Loucy (cell line): ENCODE data around the gene TMEM18.

ENCODE experiments used
- CTCF ChIP-seq: fragments of 200-600 bp; sonication (generic); conservative IDR thresholded peaks from 2 replicates; pipeline ENCODE4 v1.5.1; 2014; ENCODE audit warnings: mild to moderate bottlenecking, antibody characterized with exemption, low read length
- EZH2phosphoT487 ChIP-seq: fragments of 200-600 bp; IDR thresholded peaks from 2 replicates; pipeline ENCODE4 v1.6.1; 2018; ENCODE audit warnings: antibody characterized with exemption, mild to moderate bottlenecking, moderate library complexity, borderline replicate concordance

GRCh38 chr2:680496-680895, 3.3 kb upstream of the TMEM18 start:
- no peak for TF ChIP-seq CTCF
- TF ChIP-seq EZH2phosphoT487: no peak
